ENCODE results near the gene TNFRSF1B.

The TNFRSF1B gene

DNA sequence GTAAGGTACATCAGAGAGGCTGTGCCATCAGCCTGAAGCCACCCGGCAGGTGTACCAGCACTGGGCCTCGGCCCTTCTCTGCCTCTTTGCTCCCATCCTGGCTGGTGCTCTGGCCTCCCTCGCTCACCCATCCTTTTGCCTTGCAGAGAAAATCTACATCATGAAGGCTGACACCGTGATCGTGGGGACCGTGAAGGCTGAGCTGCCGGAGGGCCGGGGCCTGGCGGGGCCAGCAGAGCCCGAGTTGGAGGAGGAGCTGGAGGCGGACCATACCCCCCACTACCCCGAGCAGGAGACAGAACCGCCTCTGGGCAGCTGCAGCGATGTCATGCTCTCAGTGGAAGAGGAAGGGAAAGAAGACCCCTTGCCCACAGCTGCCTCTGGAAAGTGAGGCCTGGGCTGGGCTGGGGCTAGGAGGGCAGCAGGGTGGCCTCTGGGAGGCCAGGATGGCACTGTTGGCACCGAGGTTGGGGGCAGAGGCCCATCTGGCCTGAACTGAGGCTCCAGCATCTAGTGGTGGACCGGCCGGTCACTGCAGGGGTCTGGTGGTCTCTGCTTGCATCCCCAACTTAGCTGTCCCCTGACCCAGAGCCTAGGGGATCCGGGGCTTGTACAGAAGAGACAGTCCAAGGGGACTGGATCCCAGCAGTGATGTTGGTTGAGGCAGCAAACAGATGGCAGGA, 24.5 kb upstream of the TNFRSF1B start:
- no peak for DNase-seq

DNA sequence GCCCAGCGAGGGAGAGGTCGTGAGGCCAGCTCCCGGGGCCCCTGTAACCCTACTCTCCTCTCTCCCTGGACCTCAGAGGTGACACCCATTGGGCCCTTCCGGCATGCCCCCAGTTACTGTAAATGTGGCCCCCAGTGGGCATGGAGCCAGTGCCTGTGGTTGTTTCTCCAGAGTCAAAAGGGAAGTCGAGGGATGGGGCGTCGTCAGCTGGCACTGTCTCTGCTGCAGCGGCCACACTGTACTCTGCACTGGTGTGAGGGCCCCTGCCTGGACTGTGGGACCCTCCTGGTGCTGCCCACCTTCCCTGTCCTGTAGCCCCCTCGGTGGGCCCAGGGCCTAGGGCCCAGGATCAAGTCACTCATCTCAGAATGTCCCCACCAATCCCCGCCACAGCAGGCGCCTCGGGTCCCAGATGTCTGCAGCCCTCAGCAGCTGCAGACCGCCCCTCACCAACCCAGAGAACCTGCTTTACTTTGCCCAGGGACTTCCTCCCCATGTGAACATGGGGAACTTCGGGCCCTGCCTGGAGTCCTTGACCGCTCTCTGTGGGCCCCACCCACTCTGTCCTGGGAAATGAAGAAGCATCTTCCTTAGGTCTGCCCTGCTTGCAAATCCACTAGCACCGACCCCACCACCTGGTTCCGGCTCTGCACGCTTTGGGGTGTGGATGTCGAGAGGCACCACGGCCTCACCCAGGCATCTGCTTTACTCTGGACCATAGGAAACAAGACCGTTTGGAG, 23.7 kb upstream of the TNFRSF1B start:
- DNase-seq: no peak

DNA sequence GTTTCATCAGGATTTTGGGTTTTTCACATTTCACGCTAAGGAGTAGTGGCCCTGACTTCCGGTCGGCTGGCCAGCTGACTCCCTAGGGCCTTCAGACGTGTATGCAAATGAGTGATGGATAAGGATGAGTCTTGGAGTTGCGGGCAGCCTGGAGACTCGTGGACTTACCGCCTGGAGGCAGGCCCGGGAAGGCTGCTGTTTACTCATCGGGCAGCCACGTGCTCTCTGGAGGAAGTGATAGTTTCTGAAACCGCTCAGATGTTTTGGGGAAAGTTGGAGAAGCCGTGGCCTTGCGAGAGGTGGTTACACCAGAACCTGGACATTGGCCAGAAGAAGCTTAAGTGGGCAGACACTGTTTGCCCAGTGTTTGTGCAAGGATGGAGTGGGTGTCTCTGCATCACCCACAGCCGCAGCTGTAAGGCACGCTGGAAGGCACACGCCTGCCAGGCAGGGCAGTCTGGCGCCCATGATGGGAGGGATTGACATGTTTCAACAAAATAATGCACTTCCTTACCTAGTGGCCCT, 23.1 kb upstream of the TNFRSF1B start:
- DNase-seq: no peak

DNA sequence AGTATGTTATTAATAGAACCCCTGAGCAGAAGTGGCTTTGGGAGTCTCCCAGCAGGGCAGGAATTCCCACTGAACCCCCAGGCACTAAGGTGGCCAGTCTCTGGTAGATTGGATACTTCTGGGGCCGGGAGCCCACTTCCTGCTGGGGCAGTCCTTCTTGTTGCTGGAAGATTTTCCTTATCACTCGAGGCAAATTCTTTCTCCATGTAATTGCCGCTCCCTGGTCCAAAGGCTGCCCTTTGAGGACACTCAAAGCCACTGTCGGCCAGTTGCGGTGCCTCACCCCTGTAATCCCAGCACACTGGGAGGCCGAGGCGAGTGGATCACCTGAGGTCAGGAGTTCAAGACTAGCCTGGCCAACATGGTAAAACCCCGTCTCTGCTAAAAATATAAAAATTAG, 22.6 kb upstream of the TNFRSF1B start:
- DNase-seq: no peak

DNA sequence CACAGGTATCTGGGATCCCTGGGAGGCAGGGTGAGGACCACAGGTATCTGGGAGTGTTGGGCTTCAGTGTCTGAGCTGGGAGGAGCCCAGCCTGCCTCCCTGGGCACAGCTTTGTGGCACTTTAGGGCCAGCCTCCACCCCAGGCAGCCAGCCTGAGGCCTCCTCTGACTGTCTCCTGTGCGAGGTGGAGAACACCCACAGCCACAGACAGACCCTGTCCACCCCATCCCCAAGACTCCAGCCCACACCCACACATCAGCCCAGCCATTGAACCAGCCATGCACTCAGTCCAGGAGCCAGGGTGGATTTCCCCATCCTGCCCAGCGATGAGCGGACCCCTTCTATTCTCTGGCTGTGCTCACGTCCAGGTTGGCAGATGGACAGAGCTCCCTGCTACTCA, 21.8 kb upstream of the TNFRSF1B start:
- no peak for DNase-seq

DNA sequence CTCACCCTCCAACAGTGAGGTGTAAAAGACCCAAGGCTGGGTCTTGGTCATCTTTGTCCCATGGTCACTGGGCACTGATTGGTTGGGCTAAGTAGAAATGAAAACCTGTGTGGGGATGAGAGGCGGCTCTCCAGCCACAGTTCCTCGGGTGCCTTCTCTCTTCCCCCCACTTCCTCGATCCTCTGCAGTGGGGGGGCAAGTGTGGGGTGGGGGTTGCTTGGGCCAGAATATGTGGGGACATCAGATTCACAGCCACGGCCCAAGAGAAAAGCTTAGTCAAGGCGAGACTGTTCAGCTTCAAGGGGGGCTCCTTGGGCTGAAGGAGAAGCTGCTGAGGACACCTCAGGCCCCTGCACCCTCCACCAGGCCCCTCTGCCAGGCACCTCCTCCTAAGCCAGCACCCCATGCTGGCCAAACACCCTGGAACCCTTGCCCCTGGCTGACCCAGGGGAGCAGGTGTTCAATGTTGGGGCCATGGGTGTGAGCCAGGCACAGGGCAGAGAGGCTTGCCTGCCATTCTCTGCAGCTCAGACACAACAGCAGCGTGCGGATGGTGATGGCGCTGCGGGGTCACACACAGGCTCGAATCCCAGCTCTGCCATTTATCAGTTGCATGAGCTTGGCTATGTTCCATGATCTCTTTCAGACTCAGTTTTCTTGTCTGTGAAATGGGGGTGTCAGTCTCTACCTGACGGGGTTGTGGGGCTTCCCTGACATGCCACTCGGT, 21.0 kb upstream of the TNFRSF1B start:
- DNase-seq: no peak

DNA sequence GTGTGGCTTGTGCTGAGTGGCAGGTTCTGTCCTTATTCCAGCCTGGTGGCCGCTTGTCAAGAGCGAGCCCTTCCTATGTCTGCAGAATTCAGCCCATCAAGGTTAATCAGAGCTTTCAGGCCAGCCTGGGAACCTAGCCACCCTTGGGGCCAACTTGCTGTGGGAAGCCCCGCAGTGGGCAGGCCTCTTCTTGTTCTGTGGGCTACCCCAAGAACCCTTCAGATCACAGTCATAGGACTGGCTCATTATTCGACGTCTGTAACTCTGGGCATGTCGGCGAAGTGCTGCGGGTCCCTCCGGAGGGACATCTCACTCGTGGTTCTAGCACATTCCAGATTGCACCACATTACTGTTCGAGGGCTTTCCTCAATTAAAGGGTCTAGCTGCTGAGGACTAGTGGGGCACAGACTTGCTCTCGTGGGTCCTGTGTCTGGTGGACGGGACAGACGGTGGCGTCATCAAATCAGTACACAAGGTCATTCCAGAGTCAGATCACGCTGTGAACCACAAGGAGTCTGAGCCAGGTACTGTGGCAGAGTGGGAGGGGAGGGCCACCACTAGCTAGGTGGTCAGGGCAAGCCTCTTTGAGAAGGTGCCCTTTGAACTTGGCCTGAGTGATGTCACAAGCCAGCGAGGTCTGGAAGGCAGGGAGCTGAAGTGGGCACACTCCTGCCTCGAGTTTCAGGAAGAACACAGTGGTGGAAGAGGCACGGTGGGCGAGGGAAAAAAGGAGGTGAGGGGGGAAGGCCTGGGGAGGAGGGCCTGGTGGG, 20.3 kb upstream of the TNFRSF1B start:
- no peak for DNase-seq

DNA sequence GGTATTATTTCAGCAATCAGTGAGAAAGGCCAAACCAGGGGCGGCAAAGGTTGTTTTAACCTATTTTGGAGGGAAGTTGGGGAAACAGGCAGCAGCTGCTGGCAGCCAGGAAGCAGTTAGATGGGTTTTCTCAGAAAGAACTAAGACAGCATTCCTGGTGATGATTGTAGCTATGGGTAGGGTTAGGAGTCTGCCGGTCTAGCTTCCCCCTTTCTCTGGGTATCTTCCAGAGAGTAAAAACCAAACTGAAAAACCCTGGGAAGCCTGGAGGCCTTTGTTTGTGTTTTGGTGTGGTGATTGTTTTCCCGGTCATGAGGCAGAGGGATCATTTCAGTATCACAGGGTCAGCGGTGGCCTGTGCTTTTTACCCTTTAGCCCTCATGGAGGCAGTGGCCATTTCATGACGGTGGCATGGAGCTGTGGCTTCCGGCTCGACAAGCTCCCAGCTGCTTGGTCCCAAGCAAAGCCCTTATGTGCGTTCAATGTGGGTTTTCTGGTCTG, 19.5 kb upstream of the TNFRSF1B start:
- DNase-seq: no peak

DNA sequence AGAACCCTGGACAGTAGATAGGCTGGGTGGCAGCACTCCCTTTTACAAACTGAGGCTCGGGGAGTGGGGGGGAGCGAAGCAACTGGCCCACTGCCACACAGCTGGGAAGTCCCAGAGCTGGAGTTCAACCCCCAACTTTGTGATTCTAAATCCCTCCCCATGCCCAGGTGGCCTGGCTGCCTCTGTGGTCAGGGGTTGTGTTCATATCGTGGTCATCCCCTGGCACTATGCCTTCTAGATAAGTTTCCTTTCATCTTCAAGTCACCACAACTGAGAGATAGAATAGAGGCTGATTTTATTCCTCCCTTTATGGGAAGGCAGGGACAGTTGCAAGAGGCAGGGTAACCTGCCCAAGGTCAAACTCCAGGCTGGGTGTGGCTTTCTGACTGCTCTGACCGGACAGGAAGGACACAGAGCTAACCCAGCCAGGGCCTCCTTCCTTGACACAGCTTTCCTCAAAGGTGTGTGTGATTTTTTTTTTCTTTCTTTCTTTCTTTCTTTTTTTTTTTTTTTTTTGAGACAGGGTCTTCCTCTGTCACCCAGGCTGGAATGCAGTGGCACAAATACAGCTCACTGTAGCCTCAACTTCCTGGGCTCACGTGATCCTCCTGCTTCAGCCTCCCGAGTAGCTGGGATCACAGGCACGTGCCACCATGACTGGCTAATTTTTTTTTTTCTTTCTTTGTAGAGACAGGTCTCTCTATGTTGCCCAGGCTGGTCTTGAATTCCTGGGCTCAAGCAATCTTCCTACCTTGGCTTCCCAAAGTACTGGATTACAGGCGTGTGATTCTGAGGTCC, 18.4 kb upstream of the TNFRSF1B start:
- DNase-seq: no peak

DNA sequence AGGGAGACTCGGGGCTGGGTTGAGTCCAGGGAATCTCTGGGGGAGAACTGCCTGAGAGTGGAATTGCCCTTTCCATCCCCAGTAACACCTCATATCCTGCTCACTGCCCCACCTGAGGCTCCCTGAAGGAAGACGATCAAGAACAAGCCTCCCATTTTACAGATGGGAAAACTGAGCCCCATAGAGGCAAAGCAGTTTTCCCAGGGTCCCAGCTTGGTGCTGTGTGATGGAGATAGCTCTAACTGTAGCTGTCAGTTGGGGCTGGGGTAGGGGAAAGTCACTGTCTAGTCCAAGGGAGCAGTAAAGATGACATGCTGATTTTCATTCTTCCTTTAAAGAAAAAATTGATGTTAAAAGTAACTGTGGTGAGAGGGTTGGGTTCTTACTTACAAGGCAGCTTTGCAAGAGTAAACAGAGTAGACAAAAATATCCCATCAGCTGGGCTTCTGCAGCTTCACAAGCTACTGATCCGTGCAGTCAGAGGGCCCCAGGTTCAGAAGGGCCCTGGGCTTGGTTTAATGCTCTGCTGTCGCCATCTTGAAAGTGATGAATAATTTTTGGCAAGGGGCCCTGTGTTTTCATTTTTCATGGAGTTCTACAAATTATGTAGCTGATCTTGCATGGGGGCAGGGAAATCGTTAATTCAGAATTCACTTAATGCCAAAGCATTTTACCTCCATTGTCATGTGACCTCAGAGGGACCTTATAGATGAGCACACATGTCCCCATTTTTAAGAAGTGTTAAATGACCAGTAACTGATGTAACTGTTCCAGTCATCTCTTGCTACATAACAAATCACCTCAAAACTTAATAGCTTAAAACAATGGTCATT, 17.6 kb upstream of the TNFRSF1B start:
- DNase-seq: no peak

DNA sequence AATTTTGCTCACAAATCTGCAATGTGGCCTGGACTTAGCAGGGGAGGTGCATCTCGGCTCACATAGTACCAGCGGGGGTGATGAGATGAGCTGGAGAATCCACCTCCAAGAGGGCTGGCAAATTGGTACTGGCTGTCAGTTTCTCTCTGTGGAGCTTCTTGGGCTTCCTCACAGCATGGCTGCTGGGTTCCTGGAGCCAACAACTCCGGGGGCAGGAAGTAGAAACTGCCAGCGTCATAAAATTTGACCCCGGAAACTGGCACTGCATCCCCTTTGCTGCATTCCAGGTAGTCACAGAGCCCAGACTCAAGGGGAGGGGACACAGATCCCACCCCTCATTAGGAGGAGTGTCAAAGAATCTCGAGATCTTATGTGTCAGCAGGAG, 17.0 kb upstream of the TNFRSF1B start:
- no peak for DNase-seq

DNA sequence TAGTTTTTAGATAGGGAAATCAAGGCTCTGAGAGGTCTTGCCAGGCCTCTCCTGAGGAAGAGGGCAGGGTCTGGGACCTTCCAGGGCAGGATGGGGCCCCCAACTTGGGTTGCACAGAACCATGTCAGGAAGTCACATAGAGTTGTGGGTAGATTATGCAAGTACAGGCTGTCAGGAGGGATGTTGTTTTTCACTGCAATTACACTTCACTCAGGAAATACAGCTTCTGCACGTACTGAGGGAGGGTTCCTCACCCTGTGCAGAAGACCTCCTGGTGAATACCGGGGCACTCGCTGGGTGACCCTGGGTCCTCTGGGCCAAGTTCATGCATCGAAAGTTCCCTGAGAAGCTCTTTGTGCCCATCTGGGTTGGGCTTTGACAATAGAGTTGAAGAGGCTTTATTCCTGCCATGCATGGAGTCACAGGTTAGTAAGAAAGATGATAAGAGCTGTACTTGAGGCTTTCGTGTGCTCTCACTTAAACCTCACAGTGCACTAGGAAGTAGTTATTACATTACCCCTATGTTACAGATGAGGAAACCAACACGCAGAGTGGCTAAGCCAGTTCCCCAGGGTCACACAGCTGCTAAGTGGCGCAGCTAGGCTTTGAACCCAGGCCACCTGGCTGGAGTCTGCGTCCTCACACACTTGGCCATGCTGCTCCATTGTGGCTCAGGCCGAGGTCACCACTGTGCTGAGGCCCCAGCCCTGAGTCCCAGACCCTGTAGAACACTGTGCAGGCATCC, 16.2 kb upstream of the TNFRSF1B start:
- DNase-seq: no peak

DNA sequence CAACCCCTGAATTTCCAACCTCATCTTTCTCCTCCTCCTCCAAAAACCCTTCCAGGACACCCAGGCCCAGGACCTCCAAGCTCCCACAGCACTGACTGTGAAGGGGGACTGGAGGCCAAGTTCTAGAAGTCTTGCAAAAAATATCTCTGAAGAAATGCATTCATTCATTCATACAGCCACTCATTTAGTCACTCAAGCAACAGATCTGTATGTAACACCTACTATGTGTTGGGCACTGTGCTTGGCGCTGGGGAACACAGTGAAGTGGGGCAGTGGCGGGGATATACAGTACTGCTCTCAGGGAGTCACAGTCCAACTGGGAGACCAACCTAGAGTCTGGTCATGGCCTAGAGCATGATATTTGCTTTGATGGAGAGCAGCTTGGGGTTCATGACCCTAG, 15.3 kb upstream of the TNFRSF1B start:
- DNase-seq: no peak

DNA sequence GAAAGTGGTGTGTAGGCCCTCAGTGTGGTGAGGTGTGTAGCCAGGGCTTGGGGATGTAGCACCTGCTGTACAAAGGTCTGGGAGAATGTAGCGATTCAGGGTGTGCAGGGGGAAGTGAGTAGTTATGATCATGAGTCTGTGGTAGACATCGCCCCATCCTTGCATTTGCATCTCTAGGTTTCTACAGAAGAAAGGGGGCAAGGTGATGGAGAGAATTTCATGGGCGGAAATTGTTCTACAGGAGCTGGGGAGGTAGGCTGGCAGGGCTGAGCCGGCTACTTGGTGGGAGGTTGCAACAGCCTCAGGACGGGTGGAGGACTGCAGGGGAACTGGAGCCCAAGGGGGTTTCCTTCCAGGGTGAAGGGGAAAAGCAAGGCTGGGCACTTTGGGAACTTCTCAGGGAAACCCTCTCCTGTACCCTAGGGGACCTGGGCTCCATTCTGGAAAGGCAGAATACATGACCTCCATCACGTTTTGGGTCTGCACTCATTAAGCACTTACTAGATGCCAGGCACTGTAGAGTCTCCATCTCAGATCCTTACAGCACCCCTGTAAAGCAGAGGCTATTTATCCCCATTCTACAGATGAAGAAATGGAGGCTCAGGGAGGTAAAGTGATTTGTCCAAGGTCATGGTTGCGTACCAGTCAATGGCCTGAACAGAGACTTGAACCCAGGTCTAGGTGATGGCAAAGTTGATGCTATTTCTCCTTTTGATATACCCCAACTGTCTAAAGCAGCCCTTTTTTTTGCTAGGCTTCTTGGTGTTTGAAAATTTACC, 14.5 kb upstream of the TNFRSF1B start:
- no peak for DNase-seq

DNA sequence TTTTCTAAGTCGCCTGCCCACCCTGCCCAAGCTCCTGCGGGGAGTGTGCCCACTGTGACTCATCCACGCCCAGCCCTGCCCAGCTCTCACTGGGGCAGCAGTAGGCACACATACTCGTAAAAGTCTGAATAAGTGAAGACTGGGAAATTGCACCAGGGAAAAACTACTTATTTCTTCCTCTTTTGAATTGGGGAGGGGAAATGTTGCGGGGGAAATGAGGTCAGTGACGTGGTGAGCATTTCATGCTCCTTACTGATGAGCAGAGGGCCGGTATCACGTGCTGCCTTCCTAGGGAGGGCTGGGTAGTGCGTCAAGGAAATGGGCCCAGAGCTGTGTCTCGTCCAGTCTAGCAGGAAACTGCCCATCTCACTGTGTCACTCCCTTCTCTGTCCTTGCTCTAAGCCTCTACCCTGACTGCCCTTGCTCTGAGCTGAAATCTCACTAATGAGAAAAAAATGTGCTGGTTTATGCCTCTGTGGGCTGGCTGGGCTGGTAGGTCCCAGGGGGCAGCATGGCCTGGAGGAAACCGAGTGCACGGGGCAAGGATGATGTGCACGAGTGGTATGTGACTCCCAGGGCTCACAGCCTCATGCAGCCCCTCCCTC, 13.5 kb upstream of the TNFRSF1B start:
- DNase-seq: no peak

DNA sequence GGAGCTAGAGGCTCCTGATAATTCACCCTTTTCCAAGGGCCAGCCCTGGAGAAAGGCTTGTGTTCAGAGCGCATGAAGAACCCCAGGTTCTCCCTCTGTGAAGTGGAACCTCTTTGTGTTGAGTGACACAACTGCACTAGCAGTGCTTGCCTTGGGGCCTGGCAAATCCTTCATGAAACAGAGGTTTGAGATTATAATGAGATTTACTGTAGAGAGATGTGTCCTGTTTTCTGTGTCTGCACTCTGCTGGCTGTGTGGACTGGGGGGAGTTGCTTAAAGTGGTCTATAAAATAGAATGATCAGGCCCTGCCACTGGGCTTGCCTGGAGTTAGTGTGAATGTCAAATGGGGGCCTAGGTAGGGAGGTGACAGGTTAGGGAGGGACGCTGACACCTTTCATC, 11.5 kb upstream of the TNFRSF1B start:
- no peak for DNase-seq

DNA sequence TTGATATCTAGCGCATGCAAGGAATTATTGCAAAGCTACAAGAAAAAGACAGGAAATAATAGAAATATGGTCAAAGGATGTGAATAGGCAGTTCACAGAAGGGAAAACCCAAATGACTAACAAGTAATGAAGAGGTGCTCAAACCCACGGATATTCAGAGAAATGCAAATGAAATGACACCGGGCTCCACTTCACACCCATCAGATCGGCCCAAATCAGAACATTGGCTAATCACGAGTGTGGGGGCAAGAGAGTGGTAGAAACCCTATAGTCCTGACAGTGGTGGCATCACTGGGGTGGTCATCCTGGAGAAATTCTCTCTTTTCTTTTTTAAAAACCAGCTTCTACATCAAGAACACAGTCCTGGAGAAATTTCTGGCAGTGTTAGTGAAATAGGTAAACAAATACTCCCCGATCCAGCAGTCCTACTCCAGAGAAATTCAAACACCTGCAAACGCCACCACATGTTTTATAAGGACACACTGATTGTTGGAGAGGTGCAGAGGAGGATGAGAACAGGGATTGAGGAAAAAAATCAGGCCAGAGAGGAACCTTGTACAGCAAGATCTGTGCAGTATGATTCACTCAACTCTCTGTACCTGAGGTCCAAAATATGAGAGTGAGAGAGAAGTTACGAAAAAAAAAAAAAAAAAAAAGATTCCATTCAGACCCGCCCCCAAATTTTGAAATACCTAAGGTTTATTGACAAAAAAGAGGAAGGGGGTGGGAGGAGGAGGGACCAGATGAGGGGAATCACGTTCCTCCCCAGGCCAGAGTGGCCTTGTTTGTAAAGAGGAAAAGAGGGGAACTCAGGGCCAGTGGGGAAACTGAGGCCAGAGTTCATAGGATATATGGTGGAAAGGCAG, 9.2 kb upstream of the TNFRSF1B start:
- DNase-seq: peak; percentile 52

Measured in stimulated activated CD4-positive, alpha-beta T cell treated with anti-CD3 and anti-CD28 coated beads, Interleukin-1b, Interleukin-23, amount 100 ng/mL, for 48 hours (primary cell).